HepG2 (cell line): ENCODE results near the gene SORL1-AS1.

ENCODE experiments used
- ATAC-seq: fragments of 200-7000 bp; cut with Tn5 transposase; 3 replicates; pipeline ENCODE4 v1.9.1; 2020; ENCODE audit warnings: mild to moderate bottlenecking, moderate library complexity
- BruUV-seq: library from RNA; stranded (reverse); fragments of 400-500 nt; replicated peaks from 2 replicates; lab custom pipeline; 2021; lab: Mats Ljungman, UMichigan
- CTCF ChIA-PET: fragments of 300-600 bp; formaldehyde crosslinking; extraction: SDS; loops from one replicate; lab custom pipeline; 2021; ENCODE audit warnings: low total read pairs, inconsistent platforms, low intra/inter-chr PET ratio; lab: Yijun Ruan, JAX
- POLR2A ChIA-PET: fragments of 350-600 bp; sonication (Branson Sonifier 250); formaldehyde crosslinking; loops from one replicate; lab custom pipeline; 2020; ENCODE audit warnings: antibody characterized with exemption, inconsistent platforms; lab: Yijun Ruan, JAX
- DNase-seq: peaks from one replicate; pipeline ENCODE4 v3.0.0-alpha.2; 2015; ENCODE audit warnings: low spot score
- FAIRE-seq: peaks from 3 replicates; lab custom pipeline; 2011; peaks lifted over from hg19 to GRCh38; lab: Jason Lieb, UNC
- H2AFZ ChIP-seq: one replicate; pipeline ENCODE4 v1.6.1; 2011; ENCODE audit warnings: low read length, inconsistent platforms
- H3K27ac ChIP-seq: fragments of 300-600 bp; 3 replicates; pipeline ENCODE4 v1.8.0; 2011; ENCODE audit warnings: mixed run types, mild to moderate bottlenecking, mixed read lengths, low read length, inconsistent platforms; ENCODE audit not compliant: insufficient read depth; ENCODE audit errors: extremely low read length
- H3K27me3 ChIP-seq, 2 experiments: fragments of 200-600 bp in 1 of 2; 2 replicates in 1 of 2; 3 replicates in 1 of 2; pipeline versions ENCODE4 v1.6.0 to v1.8.0; 2011; ENCODE audit warnings: low read length in 2 of 2, mild to moderate bottlenecking in 2 of 2, moderate library complexity in 2 of 2, inconsistent platforms in 1 of 2; ENCODE audit not compliant: insufficient read depth in 2 of 2, control insufficient read depth in 1 of 2
- H3K36me3 ChIP-seq, 2 experiments: fragments of 200-600 bp in 1 of 2; replicated peaks in 1 of 2; 2 replicates in 1 of 2; 3 replicates in 1 of 2; pipeline versions ENCODE4 v1.5.1 to v1.8.0; 2011; ENCODE audit warnings: low read length in 2 of 2, inconsistent platforms in 1 of 2; ENCODE audit not compliant: insufficient read depth in 2 of 2, control insufficient read depth in 1 of 2
- H3K4me1 ChIP-seq: 2 replicates; pipeline ENCODE4 v1.5.1; 2012; ENCODE audit warnings: low read length, inconsistent platforms; ENCODE audit not compliant: insufficient read depth
- H3K4me2 ChIP-seq: 2 replicates; pipeline ENCODE4 v1.6.0; 2011; ENCODE audit warnings: low read depth, low read length, inconsistent platforms
- H3K4me3 ChIP-seq, 3 experiments: fragments of 200-600 bp in 1 of 3; sonication (generic), shearing (Covaris generic) in 1 of 3; replicated peaks in 1 of 3; 2 replicates each; pipeline ENCODE4 v1.5.1; 2011 to 2016; ENCODE audit warnings: low read length in 3 of 3, inconsistent platforms in 2 of 3, low read depth in 2 of 3, mild to moderate bottlenecking in 2 of 3, control low read depth in 1 of 3, mixed read lengths in 1 of 3; ENCODE audit not compliant: insufficient read depth in 1 of 3
- H3K79me2 ChIP-seq: one replicate; pipeline ENCODE4 v1.6.1; 2011; ENCODE audit warnings: low read length, inconsistent platforms; ENCODE audit not compliant: insufficient read depth
- H3K9ac ChIP-seq: 2 replicates; pipeline ENCODE4 v1.6.0; 2011; ENCODE audit warnings: mild to moderate bottlenecking, low read depth, low read length, inconsistent platforms; ENCODE audit not compliant: insufficient read depth
- H3K9me3 ChIP-seq: 2 replicates; pipeline ENCODE4 v1.5.1; 2012; ENCODE audit warnings: mild to moderate bottlenecking, low read length
- H4K20me1 ChIP-seq: 2 replicates; pipeline ENCODE4 v1.6.0; 2011; ENCODE audit warnings: inconsistent platforms, mild to moderate bottlenecking, low read length, moderate library complexity; ENCODE audit not compliant: insufficient read depth
- BCL3 ChIP-seq: sonication (generic); formaldehyde crosslinking; IDR thresholded peaks from 2 replicates; pipeline ENCODE4 v1.5.1; 2020; ENCODE audit warnings: mild to moderate bottlenecking, missing genetic modification reagents, moderate library complexity
- CBFB ChIP-seq: sonication (generic); formaldehyde crosslinking; IDR thresholded peaks from 2 replicates; pipeline ENCODE4 v1.4.0; 2020; ENCODE audit warnings: missing genetic modification reagents
- CERS6 ChIP-seq: sonication (generic); formaldehyde crosslinking; IDR thresholded peaks from 2 replicates; pipeline ENCODE4 v1.5.0; 2020; ENCODE audit warnings: missing genetic modification reagents
- ETS1 ChIP-seq: sonication (generic); formaldehyde crosslinking; IDR thresholded peaks from 2 replicates; pipeline ENCODE4 v1.4.0; 2020; ENCODE audit warnings: missing genetic modification reagents
- HNF4G ChIP-seq, 2 experiments: sonication (generic) in 1 of 2; formaldehyde crosslinking in 1 of 2; IDR thresholded peaks; 2 replicates each; pipeline versions ENCODE4 v1.4.0 to v1.6.1; 2011 to 2020; ENCODE audit warnings: borderline replicate concordance in 2 of 2, low read depth in 2 of 2, mild to moderate bottlenecking in 2 of 2, low read length in 1 of 2, missing genetic modification reagents in 1 of 2, moderate library complexity in 1 of 2
- PLRG1 ChIP-seq: fragments of 450-650 bp; conservative IDR thresholded peaks from 2 replicates; pipeline ENCODE4 v1.6.1; 2016
- SNAPC5 ChIP-seq: sonication (generic); formaldehyde crosslinking; IDR thresholded peaks from 2 replicates; pipeline ENCODE4 v1.8.1; 2023; ENCODE audit warnings: mild to moderate bottlenecking, missing genetic modification reagents, borderline replicate concordance
- TAF1 ChIP-seq: sonication (generic); formaldehyde crosslinking; IDR thresholded peaks from 2 replicates; pipeline ENCODE4 v1.4.0; 2020; ENCODE audit warnings: missing genetic modification reagents
- ZFP62 ChIP-seq: sonication (generic); formaldehyde crosslinking; IDR thresholded peaks from 2 replicates; pipeline ENCODE4 v1.4.0; 2020; ENCODE audit warnings: missing genetic modification reagents
- ZNF724P ChIP-seq: sonication (generic); formaldehyde crosslinking; IDR thresholded peaks from 2 replicates; pipeline ENCODE4 v1.8.0; 2022; ENCODE audit warnings: missing genetic modification reagents, borderline replicate concordance
- ZNF782 ChIP-seq: sonication (generic); formaldehyde crosslinking; IDR thresholded peaks from 2 replicates; pipeline ENCODE4 v1.4.0; 2020; ENCODE audit warnings: missing genetic modification reagents, mild to moderate bottlenecking, borderline replicate concordance
- ZNF883 ChIP-seq: sonication (generic); formaldehyde crosslinking; IDR thresholded peaks from 2 replicates; pipeline ENCODE4 v1.5.1; 2020; ENCODE audit warnings: mild to moderate bottlenecking, missing genetic modification reagents; ENCODE audit errors: not compliant biosample characterization
- WGBS: methylation state at CpG from one replicate; pipeline ENCODE4 v1.1.6; 2017; ENCODE audit warnings: low lambda C conversion rate; 5-methylcytosine and 5-hydroxymethylcytosine counted together
- in situ Hi-C: cut with HindIII; loops from 2 replicates; pipeline ENCODE4 v1.10.0; 2017; ENCODE audit warnings: low pct_unique_long_range_greater_than_20kb; ENCODE audit not compliant: extremely low pct_ligation_motif_present
- intact Hi-C: fragments of 100-400 bp; cut with micrococcal nuclease; formaldehyde crosslinking; loops from one replicate; pipeline ENCODE4 v1.10.0; 2022; ENCODE audit not compliant: unreplicated experiment

SORL1-AS1 gene

GRCh38 chr11:121435132-121435531 lies 17.6 kb downstream of the SORL1-AS1 start:
- Histone ChIP-seq H4K20me1 (no peaks in the 10 kb centered on the region), H3K9me3 (no peaks in the 10 kb centered on the region), H3K27ac (no peak overlapping the region), H3K36me3 (no peaks in the 10 kb centered on the region), H3K9ac (no peak overlapping the region), H3K4me3 (no peak overlapping the region), H3K4me1 (no peaks in the 10 kb centered on the region), H2AFZ (no peak overlapping the region), H3K4me2 (no peak overlapping the region), H3K79me2 (no peaks in the 10 kb centered on the region), H3K27me3 (no peaks in the 10 kb centered on the region; a peak in 1 of 5 replicates)
- CTCF ChIA-PET = no interaction called here
- intact Hi-C loops (no loop called here), in situ Hi-C loops (no loop called here)
- ATAC-seq (no peak), FAIRE-seq (no peak), DNase-seq (no peak)
- POLR2A ChIA-PET = no interaction called here
- TF ChIP-seq ZNF782 (CRISPR knock-in tag) (no peak), CBFB (CRISPR knock-in tag) (no peak), PLRG1 (no peak), ETS1 (CRISPR knock-in tag) (no peak), ZNF883 (CRISPR knock-in tag) (no peak), HNF4G (IDR thresholded peaks at IDR 0.05; ENCODE audit: borderline replicate concordance, low read depth, low read length) (no peak), HNF4G (CRISPR knock-in tag; IDR thresholded peaks at IDR 0.05; ENCODE audit: borderline replicate concordance, low read depth) (no peak), SNAPC5 (CRISPR knock-in tag) (no peak), TAF1 (CRISPR knock-in tag) (no peak), BCL3 (CRISPR knock-in tag) (no peak), ZNF724P (CRISPR knock-in tag) (no peak), CERS6 (CRISPR knock-in tag) (no peak), ZFP62 (no peak)
- BruUV-seq = no TSS peak
- WGBS = 54% methylated on average over 4 of the region's 4 CpGs
